K562 (cell line): Measurements from ENCODE around the gene CCNL2. TPM values are rescaled to one million over a fixed set of nuclear protein-coding genes. Genes with fewer than 3 reads are reported as not detected.

Source experiments
- ETS2 ChIP-seq: IDR thresholded peaks from 2 replicates; pipeline ENCODE4 v1.6.1; 2016; ENCODE audit warnings: borderline replicate concordance, missing genetic modification characterization, mild to moderate bottlenecking, moderate library complexity, missing compliant biosample characterization; ENCODE audit not compliant: poor library complexity, severe bottlenecking
- GTF2A2 ChIP-seq: IDR thresholded peaks from 2 replicates; pipeline ENCODE4 v1.6.1; 2016; ENCODE audit warnings: mild to moderate bottlenecking, missing genetic modification characterization, missing compliant biosample characterization
- GTF2E2 ChIP-seq: fragments of 200-800 bp; sonication (Bioruptor generic); IDR thresholded peaks from 2 replicates; pipeline ENCODE4 v1.6.1; 2016; ENCODE audit warnings: missing genetic modification characterization, missing compliant biosample characterization
- MCM3 ChIP-seq: fragments of 450-650 bp; IDR thresholded peaks from 2 replicates; pipeline ENCODE4 v1.6.1; 2016
- MYNN ChIP-seq, 2 experiments: sonication (generic); formaldehyde crosslinking in 1 of 2; IDR thresholded peaks; 2 replicates each; pipeline versions ENCODE4 v1.5.0 to v1.6.1; 2016 to 2020; ENCODE audit warnings: antibody characterized with exemption in 1 of 2, missing genetic modification reagents in 1 of 2
- SAFB ChIP-seq: fragments of 200-400 bp; formaldehyde crosslinking; IDR thresholded peaks from 2 replicates; pipeline ENCODE4 v1.6.1; 2017; ENCODE audit warnings: low read depth, low read length, borderline replicate concordance
- SRSF1 ChIP-seq: fragments of 200-400 bp; formaldehyde crosslinking; IDR thresholded peaks from 2 replicates; pipeline ENCODE4 v1.6.1; 2017; ENCODE audit warnings: mild to moderate bottlenecking, low read depth, low read length, moderate library complexity
- TEAD1 ChIP-seq, 2 experiments: fragments of 450-650 bp in 1 of 2; sonication (generic) in 1 of 2; formaldehyde crosslinking; IDR thresholded peaks; 2 replicates each; pipeline versions ENCODE4 v1.4.0 to v1.8.0; 2020 to 2022; ENCODE audit warnings: mild to moderate bottlenecking in 2 of 2, missing genetic modification reagents in 1 of 2
- TFE3 ChIP-seq: fragments of 450-650 bp; formaldehyde crosslinking; IDR thresholded peaks from 2 replicates; pipeline ENCODE4 v1.4.0; 2020; ENCODE audit warnings: mild to moderate bottlenecking, mixed read lengths
- ZBTB40 ChIP-seq, 2 experiments: fragments of 450-650 bp in 1 of 2; sonication (generic) in 1 of 2; formaldehyde crosslinking in 1 of 2; IDR thresholded peaks; 2 replicates each; pipeline versions ENCODE4 v1.7.1 to v1.9.0; 2016 to 2022; ENCODE audit warnings: inconsistent platforms in 1 of 2, mild to moderate bottlenecking in 1 of 2, missing genetic modification reagents in 1 of 2
- ZBTB5 ChIP-seq: fragments of 450-650 bp; IDR thresholded peaks from 2 replicates; pipeline ENCODE4 v1.6.1; 2017; ENCODE audit warnings: antibody characterized with exemption
- ZNF354B ChIP-seq: fragments of 250-450 bp; sonication (Bioruptor Pico); IDR thresholded peaks from 2 replicates; pipeline ENCODE4 v1.4.0; 2020
- ZSCAN32 ChIP-seq: fragments of 450-650 bp; formaldehyde crosslinking; IDR thresholded peaks from 2 replicates; pipeline ENCODE4 v1.4.0; 2020; ENCODE audit warnings: mild to moderate bottlenecking, moderate library complexity
- polyA plus RNA-seq, 8 experiments: library from polyadenylated mRNA; depleted of rRNA in 4 of 8; stranded (reverse) in 5 of 8; unstranded in 3 of 8; fragments of >200 nt; fragmentation: Nextera tagmentation in 2 of 8; fragmentation: Illumina TruSeq in 1 of 8; extraction: Ambion mirVana in 2 of 8; extraction: Trizol in 1 of 8; gene quantifications; 2 replicates each; pipeline versions ENCODE4 v1.2.1 to v1.2.3, GENCODE V29; 2011 to 2014; ENCODE audit warnings: inconsistent platforms in 1 of 8, missing spikeins in 1 of 8
- total RNA-seq, 7 experiments: library from RNA; depleted of rRNA in 6 of 7; stranded (reverse); fragments of >200 nt in 6 of 7; fragmentation: Illumina TruSeq in 2 of 7; extraction: Trizol in 2 of 7; gene quantifications; 2 replicates each; pipeline versions ENCODE4 v1.2.1 to v1.2.3, GENCODE V29; 2011 to 2021; ENCODE audit warnings: low replicate concordance in 1 of 7

CCNL2 gene
- total and polyA plus RNA-seq, 9 of the 15 experiments (the other 6 are each of a cell fraction or from before 2014, with no cell fraction given) = 2.8 to 287 (median 94.5) TPM

GRCh38 chr1:1399872-1400575 lies 889 bp upstream of the CCNL2 start (continued):
- TF ChIP-seq ZBTB40 (IDR thresholded peaks at IDR 0.05) = no peak
- peak; percentile 36; the same call in 1 of the 2 replicates for TF ChIP-seq ZBTB40 (CRISPR knock-in tag; IDR thresholded peaks at IDR 0.05)
- TF ChIP-seq MYNN (IDR thresholded peaks at IDR 0.05) = no peak
- TF ChIP-seq MYNN (CRISPR knock-in tag; IDR thresholded peaks at IDR 0.05) = no peak
- no peak for TF ChIP-seq ZBTB5
- TF ChIP-seq SAFB = no peak
- TF ChIP-seq GTF2A2 (tag) = no peak
- TF ChIP-seq ETS2 = no peak
- TF ChIP-seq SRSF1 = peak; percentile 21; the same call in 1 of the 2 replicates
- no peak for TF ChIP-seq MCM3
- no peak for TF ChIP-seq ZNF354B (CRISPR knock-in tag)
- TF ChIP-seq ZSCAN32 = no peak
- 0 out of 4 replicates have a peak, but pooled peaks of 1 of the 2 experiments have one; percentile 20 for TF ChIP-seq TEAD1 (CRISPR knock-in tag; IDR thresholded peaks at IDR 0.05)
- TF ChIP-seq GTF2E2 (tag) = 0 out of 2 replicates have a peak, but pooled peaks have one; percentile 37
- TF ChIP-seq TFE3 (CRISPR knock-in tag) = no peak
